Gastrocnemius medialis (tissue), 4 donors: ENCODE measurements around the gene DSCAML1. TPM values are rescaled to one million over a fixed set of nuclear protein-coding genes. Genes with fewer than 3 reads are reported as not detected.

Source experiments
- ATAC-seq, 2 donors: fragments of 150-250 bp; one replicate each; pipeline ENCODE4 v1.9.1; 2016
- DNase-seq, 2 donors: peaks; one replicate each; pipeline ENCODE4 v3.0.0-alpha.2; 2019
- H3K27ac ChIP-seq, 4 donors: fragments of 200-600 bp; sonication (generic); 1 replicate in 1 of 4; 2 replicates in 3 of 4; pipeline ENCODE4 v1.5.1; 2016 to 2018; ENCODE audit warnings: mild to moderate bottlenecking in 2 of 4, moderate library complexity in 1 of 4
- H3K27me3 ChIP-seq, 3 donors: fragments of 200-600 bp; sonication (generic) in 2 of 3; 1 replicate in 1 of 3; 2 replicates in 2 of 3; pipeline versions ENCODE4 v1.5.1 to v1.6.0; 2016 to 2019; ENCODE audit warnings: mild to moderate bottlenecking in 1 of 3, moderate library complexity in 1 of 3
- H3K36me3 ChIP-seq, 2 donors: fragments of 200-600 bp; sonication (generic) in 1 of 2; one replicate each; pipeline ENCODE4 v1.5.1; 2017 to 2018
- H3K4me1 ChIP-seq, 2 donors: fragments of 200-600 bp; sonication (generic) in 1 of 2; one replicate each; pipeline ENCODE4 v1.5.1; 2016 to 2017; ENCODE audit warnings: mild to moderate bottlenecking in 2 of 2
- H3K4me3 ChIP-seq, 4 donors: fragments of 200-600 bp; sonication (generic) in 3 of 4; 1 replicate in 1 of 4; 2 replicates in 3 of 4; pipeline ENCODE4 v1.5.1; 2016 to 2019; ENCODE audit warnings: mild to moderate bottlenecking in 2 of 4
- H3K9me3 ChIP-seq, 3 donors: fragments of 200-600 bp; sonication (generic) in 2 of 3; 1 replicate in 1 of 3; 2 replicates in 2 of 3; pipeline ENCODE4 v1.5.1; 2016 to 2019
- POLR2A ChIP-seq, 2 donors: fragments of 450-650 bp; IDR thresholded peaks; one replicate each; pipeline ENCODE4 v1.6.1; 2017; ENCODE audit warnings: antibody characterized with exemption in 2 of 2, mild to moderate bottlenecking in 2 of 2, moderate library complexity in 2 of 2
- in situ Hi-C, 4 donors: fragments of 200-750 bp; cut with MboI; loops; one replicate each; pipeline versions ENCODE4 v1.15.0 to v1.8.0; 2017; ENCODE audit warnings: low sequenced_read_pairs in 4 of 4
- intact Hi-C: fragments of 100-400 bp; cut with DNase I; formaldehyde crosslinking; loops from one replicate; pipeline ENCODE4 v1.15.1; 2023; ENCODE audit warnings: low total_unique reads
- total RNA-seq, 4 donors: library from RNA; depleted of rRNA; stranded (reverse); fragments of >200 nt; gene quantifications; one replicate each; pipeline versions ENCODE4 v1.1.0 to v1.2.3, GENCODE V29; 2016
- TF ChIP-seq, protein P1 (sequence below), 5 experiments: fragments of 450-650 bp in 3 of 5; fragments of 200-600 bp in 2 of 5; sonication (generic) in 2 of 5; IDR thresholded peaks in 4 of 5; conservative IDR thresholded peaks in 1 of 5; 1 replicate in 4 of 5; 2 replicates in 1 of 5; pipeline ENCODE4 v1.5.1; 2016 to 2019; ENCODE audit warnings: antibody characterized with exemption in 5 of 5, mild to moderate bottlenecking in 3 of 5, moderate library complexity in 3 of 5

DSCAML1 gene
- total RNA-seq, 4 donors from 2014 or later, result 0.05 to 0.15 (median 0.07) TPM

DNA sequence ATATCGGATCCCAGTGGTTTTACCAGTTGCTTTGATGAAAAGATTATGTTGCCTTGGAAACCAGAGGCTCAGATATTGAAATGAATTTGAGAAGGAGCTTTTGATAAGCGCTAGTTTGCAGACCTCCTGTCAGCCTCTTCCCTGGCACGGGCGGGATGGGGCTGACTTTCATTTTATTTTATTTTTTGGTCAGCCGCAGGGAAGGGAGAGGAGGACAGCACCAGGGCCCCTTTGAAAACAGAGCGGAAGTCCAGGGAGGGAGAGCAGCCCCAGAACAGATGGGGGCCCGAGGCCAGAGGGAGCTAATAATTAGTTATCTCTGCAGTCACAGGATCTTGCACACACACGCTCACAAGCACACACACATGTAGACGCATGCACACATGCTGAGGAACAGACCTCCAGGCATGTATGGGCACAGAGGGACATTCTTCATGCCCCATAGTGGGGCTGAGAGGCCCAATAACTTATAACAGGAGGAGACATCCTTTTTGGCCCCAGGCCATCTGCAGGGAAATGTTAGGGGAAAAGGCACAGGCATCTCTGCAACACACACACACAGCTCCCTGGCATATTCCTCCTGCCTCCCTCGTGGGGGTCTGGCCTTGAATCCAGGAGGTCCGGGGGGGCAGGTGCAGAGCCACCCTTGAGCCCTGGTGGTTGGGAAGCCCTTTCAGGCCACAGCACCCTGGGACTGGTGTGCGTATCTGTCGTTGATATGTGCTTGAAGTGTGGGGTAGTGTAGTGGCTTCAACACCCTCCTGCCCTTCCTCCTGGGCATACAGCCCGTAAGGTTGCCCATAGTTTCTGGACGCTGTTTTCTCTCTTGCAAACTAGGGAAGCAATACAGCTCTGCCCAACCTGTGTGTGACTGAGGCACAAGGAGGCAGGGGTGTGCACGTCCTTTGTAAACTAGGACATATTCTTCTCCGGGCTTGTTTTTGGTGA is 352.0 kb downstream of the DSCAML1 start:
- intact Hi-C loops (no loop called here), in situ Hi-C loops (loop anchor here in 1 of 4 donors (25.0 kb wide), 1 partner anchor 617 kb away; no protein-coding TSS in a partner anchor)
- ATAC-seq, result no peak

DNA sequence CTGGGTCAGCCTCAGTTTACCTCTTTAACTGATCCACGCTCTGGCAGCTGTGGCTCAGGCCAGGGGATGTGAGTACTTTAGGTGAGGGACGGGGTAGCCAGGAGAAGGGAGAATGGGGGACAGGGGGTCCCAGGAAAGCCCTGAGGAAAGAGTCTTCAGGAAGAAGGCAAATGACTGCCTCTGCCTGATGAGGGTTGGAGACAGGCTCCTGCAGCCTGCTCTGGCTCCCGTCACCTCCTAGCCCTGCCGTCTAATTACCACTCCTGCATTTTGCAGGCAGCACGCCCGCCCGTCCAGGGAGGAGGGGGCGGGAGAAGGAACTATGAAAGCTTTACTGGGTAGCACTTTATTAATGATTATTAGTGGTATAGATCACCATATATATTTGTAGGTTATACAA is 352.8 kb downstream of the DSCAML1 start:
- ATAC-seq (no peak), DNase-seq (no peak)
- no peaks in the 10 kb centered on the region for H3K9me3 ChIP-seq

More for the DNA sequence above, 352.0 kb downstream of the DSCAML1 start:
- DNase-seq, result no peak
- Histone ChIP-seq H3K27ac (no peak overlapping the region), H3K4me3 (no peak overlapping the region), H3K9me3 (no peaks in the 10 kb centered on the region), H3K36me3 (no peaks in the 10 kb centered on the region), H3K27me3 (peaks cover 3 to 15% (median 11%) of the 10 kb centered on the region in 3 donors), H3K4me1 (no peaks in the 10 kb centered on the region)
- TF ChIP-seq POLR2A (IDR thresholded peaks at IDR 0.05), result no peak
- TF ChIP-seq, protein P1, sequence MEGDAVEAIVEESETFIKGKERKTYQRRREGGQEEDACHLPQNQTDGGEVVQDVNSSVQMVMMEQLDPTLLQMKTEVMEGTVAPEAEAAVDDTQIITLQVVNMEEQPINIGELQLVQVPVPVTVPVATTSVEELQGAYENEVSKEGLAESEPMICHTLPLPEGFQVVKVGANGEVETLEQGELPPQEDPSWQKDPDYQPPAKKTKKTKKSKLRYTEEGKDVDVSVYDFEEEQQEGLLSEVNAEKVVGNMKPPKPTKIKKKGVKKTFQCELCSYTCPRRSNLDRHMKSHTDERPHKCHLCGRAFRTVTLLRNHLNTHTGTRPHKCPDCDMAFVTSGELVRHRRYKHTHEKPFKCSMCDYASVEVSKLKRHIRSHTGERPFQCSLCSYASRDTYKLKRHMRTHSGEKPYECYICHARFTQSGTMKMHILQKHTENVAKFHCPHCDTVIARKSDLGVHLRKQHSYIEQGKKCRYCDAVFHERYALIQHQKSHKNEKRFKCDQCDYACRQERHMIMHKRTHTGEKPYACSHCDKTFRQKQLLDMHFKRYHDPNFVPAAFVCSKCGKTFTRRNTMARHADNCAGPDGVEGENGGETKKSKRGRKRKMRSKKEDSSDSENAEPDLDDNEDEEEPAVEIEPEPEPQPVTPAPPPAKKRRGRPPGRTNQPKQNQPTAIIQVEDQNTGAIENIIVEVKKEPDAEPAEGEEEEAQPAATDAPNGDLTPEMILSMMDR (IDR thresholded peaks at IDR 0.05 in 4 of 5, conservative IDR thresholded peaks at IDR 0.05 in 1 of 5), result no peak

DNA sequence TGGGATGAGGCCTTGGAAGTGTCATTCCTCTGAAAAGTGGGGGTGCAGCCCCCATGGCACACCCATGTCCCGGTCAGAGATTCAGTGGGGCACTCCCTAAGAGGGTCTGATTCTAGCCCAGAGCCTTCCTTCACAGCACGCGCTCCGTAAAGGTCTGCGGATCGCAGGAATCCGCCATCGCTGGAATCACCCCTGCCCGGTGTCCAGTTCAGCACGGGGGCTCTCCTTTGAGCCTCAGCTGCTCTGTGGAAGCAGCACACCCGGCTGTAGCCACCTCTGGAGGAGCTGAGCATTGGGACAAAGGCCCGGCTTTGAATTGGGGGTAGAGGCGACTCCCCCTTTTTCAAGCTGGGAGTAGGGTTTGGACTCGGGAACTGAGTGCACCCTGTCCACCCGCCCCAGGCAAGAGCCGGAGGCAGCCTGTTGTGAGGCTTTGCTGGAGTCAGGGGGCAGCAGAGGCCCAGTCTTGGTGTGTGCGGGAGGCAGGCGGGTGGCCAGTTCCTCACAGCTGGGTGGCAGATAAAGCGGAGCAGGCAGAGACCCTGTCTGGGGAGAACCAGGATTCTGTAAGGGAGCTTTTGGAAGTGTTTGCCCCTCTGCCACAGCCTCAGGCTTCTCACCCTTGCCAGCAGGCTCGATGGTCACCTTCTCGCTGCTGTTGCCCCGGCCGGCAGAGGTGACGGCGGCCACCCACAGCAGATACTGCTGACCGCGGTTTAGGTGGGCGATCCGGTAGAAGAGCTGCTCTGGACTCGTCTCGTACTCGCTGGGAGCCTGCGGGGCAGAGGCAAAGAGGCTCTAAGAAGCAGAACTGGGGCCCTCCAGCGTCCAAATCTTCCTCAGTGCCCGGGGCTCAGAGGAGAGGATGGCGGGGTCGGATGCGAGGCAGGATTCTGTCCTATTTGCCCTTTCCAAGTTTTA is 353.5 kb downstream of the DSCAML1 start:
- peaks cover 3 to 15% (median 11%) of the 10 kb centered on the region in 3 donors for H3K27me3 ChIP-seq
- ATAC-seq, result no peak
- H3K36me3 ChIP-seq, result no peaks in the 10 kb centered on the region
- H3K9me3 ChIP-seq, result no peaks in the 10 kb centered on the region
- in situ Hi-C loops (loop anchor here in 1 of 4 donors (25.0 kb wide), 1 partner anchor 619 kb away; no protein-coding TSS in a partner anchor), intact Hi-C loops (no loop called here)
- DNase-seq, result no peak
- H3K27ac ChIP-seq, result no peak overlapping the region
- TF ChIP-seq, protein P1 (IDR thresholded peaks at IDR 0.05 in 4 of 5, conservative IDR thresholded peaks at IDR 0.05 in 1 of 5), result no peak
- no peak for TF ChIP-seq POLR2A (IDR thresholded peaks at IDR 0.05)
- no peak overlapping the region for H3K4me3 ChIP-seq
- H3K4me1 ChIP-seq, result no peaks in the 10 kb centered on the region

More for the DNA sequence above, 352.8 kb downstream of the DSCAML1 start:
- H3K4me1 ChIP-seq, result no peaks in the 10 kb centered on the region
- H3K27me3 ChIP-seq, result peaks cover 3 to 15% (median 11%) of the 10 kb centered on the region in 3 donors
- in situ Hi-C loops, result loop anchor here in 1 of 4 donors (25.0 kb wide), 1 partner anchor 618 kb away; no protein-coding TSS in a partner anchor
- intact Hi-C loops, result no loop called here
- no peak overlapping the region for H3K4me3 ChIP-seq
- no peak overlapping the region for H3K27ac ChIP-seq
- no peak for TF ChIP-seq POLR2A (IDR thresholded peaks at IDR 0.05)
- TF ChIP-seq, protein P1 (IDR thresholded peaks at IDR 0.05 in 4 of 5, conservative IDR thresholded peaks at IDR 0.05 in 1 of 5), result no peak
- H3K36me3 ChIP-seq, result no peaks in the 10 kb centered on the region

DNA sequence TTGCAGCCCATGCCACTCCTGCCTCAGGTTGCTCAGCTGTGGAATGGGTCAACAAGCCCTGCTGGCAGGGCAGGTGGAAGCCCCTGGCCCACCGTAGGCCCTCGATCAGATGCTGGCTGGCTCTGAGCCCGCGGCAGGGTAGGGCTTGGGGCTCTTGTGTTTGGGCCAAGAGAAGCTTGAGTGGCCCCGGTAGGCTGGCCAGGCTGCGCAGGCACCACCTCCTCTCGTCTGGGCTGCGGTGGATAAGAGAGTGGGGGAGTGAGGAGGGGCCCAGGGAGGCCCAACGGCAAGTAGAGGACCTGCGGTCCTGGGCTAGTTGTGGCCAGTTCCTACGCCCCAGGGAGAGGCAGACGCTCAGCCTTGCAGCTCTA is 354.2 kb downstream of the DSCAML1 start:
- in situ Hi-C loops, result loop anchor here in 1 of 4 donors (25.0 kb wide), 1 partner anchor 619 kb away; no protein-coding TSS in a partner anchor
- no peaks in the 10 kb centered on the region for H3K9me3 ChIP-seq
- H3K4me3 ChIP-seq, result no peak overlapping the region
- ATAC-seq, result no peak
- TF ChIP-seq, protein P1 (IDR thresholded peaks at IDR 0.05 in 4 of 5, conservative IDR thresholded peaks at IDR 0.05 in 1 of 5), result no peak
- TF ChIP-seq POLR2A (IDR thresholded peaks at IDR 0.05), result no peak
- intact Hi-C loops, result no loop called here
- DNase-seq, result no peak
- no peaks in the 10 kb centered on the region for H3K36me3 ChIP-seq
- no peak overlapping the region for H3K27ac ChIP-seq
- H3K27me3 ChIP-seq, result peaks cover 3 to 15% (median 11%) of the 10 kb centered on the region in 3 donors
- H3K4me1 ChIP-seq, result no peaks in the 10 kb centered on the region
